HG03066 (cell line): ENCODE measurements around the gene RHBDD1.

Experiments
- ATAC-seq: cut with Tn5 transposase; IDR thresholded peaks from one replicate; pipeline ENCODE4 v1.9.1; 2021; ENCODE audit warnings: low read depth; ENCODE audit not compliant: unreplicated experiment

Gene RHBDD1

GRCh38 chr2:226883296-226883795 lies 47.5 kb downstream of the RHBDD1 start:
- ATAC-seq = no peak

- ATAC-seq = no peak
These were observed 48.3 kb downstream of the RHBDD1 start for GRCh38 chr2:226884166-226884565.

DNA sequence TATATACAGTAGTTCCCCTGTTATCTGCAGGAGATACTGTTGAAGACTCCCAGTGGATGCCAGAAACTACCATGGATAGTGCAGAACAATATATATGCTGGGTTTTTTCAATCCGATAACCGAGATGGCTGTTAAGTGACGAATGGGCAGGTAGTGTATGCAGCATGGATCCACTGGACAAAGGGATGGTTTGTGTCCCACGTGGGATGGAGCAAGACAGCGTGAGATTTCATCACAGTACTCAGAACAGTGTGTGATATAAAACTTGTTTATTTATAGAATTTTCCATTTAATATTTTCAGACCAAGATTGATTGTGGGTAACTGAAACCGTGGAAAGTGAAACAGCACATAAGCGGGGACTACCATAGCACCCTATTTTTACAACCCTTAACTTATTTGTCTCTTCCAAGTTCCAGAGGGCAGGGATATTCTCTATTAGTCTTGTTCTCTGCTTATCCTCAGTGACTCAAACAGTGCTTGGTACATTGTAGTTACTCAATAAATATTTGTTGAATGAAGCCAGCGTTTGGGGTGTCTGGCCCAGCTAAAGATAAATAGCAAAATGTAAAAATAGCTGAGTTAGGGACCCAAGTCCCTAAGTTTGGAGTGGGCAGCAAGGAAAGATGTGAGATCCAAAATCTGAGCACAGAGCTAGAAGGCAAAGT lies 50.0 kb downstream of the RHBDD1 start:
- ATAC-seq = no peak

GRCh38 chr2:226887940-226888339 lies 52.1 kb downstream of the RHBDD1 start:
- ATAC-seq = no peak

- ATAC-seq = no peak
These were observed 52.6 kb downstream of the RHBDD1 start for GRCh38 chr2:226888378-226888965.

DNA sequence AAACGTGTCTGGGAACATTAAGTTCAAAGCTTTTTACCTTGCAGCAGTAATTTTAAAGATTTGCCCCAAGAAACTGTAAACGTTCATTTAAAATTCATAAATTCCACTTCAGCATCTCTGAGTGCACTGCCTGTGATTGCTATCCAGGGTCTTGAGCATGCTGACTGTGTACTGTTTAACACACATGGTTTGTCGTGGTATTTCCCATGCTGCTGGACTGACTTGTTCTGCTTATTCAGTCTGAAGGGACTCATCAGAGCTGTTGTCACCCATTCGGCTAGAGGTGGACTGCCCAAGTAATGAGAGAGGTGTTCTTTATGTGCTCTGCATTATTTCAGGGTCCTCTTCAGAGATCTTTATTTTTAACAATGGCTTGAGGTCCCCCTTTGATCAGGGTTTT lies 53.1 kb downstream of the RHBDD1 start:
- no peak for ATAC-seq

DNA sequence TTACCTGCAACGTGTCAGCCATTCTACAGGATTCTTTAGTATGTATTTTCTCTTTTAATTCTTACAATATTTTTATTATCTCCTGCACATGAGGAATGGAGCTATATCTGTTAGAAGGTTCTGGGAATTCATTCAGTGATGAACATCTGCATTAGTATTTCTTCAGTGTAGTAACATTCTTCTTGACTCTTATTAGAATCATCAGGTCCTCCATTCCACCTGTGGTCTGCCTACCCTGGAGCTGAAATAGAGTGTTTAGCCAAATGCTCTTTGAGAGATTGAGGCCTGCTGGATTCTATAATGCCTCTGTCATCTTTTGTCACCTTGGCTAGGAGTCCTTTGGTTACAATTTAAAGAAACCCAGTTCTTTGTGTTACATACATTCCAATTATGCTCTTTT lies 54.4 kb downstream of the RHBDD1 start:
- no peak for ATAC-seq

GRCh38 chr2:226891780-226892590 lies 56.1 kb downstream of the RHBDD1 start:
- ATAC-seq = no peak

DNA sequence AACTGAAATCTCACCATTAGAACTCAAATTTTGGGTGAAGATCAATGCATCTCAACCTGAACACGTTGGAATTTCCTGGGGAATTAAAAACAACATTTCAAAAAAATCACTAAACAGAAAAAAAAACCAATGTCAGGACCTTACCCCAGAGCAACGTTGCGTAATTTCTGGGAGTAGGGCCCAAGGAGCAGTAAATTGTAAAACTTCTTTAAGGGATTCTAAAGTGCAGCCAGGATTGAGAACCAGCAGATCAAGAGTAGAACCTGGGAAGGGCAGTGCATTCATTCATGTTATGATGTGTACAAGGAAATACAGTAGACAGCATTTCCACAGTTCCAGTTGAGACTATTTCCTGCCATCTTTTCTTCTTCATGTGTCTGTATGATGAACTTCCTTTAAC lies 56.9 kb downstream of the RHBDD1 start:
- no peak for ATAC-seq

GRCh38 chr2:226893216-226893615 lies 57.4 kb downstream of the RHBDD1 start:
- no peak for ATAC-seq

DNA sequence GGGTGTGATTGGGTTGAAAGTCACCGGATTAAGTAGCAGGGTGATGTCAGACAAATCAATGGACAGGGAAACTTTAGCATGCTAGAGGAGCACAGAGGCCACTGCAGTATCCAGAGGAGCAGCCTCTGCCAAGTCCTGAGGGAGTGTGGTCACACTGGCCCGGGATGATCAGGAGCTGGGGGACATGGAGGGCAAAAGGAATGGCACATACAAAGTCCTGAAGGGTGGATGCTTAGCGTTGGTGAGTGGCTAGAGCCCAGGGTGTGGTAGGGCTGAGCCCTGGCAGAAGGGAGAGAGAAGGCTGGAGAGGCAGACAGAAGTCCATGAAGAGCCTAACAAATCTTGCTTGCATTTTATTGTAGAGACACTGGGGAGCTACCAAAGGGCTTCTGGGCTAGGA lies 58.9 kb downstream of the RHBDD1 start:
- no peak for ATAC-seq

DNA sequence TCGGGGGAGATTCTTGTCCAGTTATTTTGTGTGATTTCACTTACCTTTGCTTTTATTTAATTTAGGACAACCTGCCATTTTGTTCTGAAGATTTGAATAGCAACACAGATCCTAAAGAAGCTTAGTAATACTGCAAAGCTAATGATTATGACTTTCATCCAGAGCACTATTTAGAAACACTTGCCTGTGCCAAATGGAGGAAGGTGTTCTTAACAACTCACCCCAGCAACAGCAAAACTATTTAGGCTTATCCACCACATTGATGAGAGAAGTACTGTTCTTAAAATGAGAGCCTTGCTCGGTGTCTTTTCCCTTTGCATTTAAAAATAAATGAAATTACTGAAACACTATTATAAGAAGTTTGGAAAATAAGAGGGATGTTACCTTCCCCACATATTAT lies 59.7 kb downstream of the RHBDD1 start:
- no peak for ATAC-seq

DNA sequence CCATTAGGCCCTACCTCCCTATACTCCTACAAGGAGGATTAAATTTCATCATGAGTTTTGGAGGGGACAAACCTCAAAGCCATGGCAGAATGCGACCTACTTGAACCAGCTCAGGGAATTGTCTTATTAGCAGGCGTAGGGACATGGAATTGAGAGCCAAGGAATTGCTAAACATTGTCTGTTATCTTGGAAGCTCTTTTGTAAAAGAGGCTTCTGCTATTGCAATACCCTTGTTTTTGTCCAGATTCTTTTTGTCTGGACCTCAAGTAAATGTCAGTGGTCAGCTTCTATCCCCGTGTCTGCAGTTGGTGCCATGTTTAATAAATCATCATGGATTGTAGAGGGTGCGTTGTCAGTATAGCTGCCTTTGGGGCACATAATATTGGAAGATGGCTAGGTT lies 62.3 kb downstream of the RHBDD1 start:
- no peak for ATAC-seq

- ATAC-seq = no peak
These were observed 63.0 kb downstream of the RHBDD1 start for GRCh38 chr2:226898897-226899296.

GRCh38 chr2:226902041-226902966 lies 66.5 kb downstream of the RHBDD1 start:
- no peak for ATAC-seq

DNA sequence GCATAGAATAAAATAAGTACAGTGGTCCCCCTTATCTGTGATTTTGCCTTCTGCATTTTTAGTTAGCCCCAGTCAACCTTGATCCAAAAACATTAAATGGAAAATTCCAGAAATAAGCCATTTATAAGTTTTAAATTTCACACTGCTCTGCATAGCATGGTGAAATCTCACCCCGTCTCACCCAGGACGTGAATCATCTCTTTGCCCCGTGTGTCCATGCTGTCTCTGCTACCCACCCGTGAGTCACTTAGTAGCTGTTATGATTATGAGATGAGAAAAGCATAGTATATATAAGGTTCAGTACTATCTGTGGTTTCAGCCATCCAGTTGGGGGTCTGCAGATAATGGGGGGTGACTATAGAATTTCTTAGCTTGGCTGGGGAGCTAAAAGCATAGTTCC lies 67.3 kb downstream of the RHBDD1 start:
- ATAC-seq = no peak

GRCh38 chr2:226904592-226904991 lies 68.7 kb downstream of the RHBDD1 start:
- no peak for ATAC-seq

- ATAC-seq = peak; percentile 35
These were observed 69.9 kb downstream of the RHBDD1 start for GRCh38 chr2:226905718-226906117.

DNA sequence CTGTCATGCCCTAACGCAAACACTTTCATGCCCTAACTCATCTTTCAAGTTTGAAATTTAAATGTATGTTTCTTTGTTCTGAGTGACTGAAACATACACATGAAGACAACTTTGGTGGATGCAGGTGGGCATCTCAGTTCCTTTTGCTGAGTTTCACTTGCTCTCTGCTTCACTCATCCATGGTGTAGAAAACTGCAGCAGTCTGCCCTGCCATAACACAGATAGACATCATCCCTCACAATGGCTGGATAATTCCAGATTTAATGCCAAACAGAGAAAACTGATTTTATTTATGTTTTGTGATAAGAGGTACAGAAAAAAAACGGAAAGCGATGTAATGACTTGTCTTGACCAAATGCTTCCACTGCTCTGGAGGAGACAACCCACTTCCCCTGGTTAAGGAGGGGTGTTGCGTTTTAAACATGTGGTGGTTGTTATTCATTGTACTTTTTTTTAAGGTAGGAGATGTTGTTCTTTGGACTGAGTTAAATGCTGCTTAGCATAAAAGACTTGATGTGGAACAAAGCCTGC lies 70.4 kb downstream of the RHBDD1 start:
- peak; percentile 86 for ATAC-seq

DNA sequence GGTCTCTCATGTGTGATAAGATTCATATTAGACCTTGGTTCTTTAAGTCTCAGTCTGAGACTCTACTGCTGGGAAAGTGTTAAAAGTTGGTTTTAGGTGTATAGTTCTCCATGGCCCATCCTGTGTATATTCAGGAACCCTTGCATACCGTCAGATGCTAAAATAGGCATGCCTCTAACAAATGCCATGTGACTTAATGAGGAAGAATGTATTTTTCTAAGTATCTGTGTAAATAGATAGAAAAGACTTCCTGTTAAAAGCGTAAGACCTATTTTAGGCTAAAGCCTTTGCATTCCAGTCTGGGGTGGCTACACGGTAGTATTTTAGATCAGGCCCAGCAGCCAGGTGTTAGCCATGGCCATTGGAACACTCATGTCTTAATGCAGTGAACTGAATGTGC lies 73.3 kb downstream of the RHBDD1 start:
- no peak for ATAC-seq
